ENCODE results near the gene SCML2.
"Not testable (repeated sequence)": the region's sequence is repeated elsewhere in the genome, so short reads cannot be mapped to it uniquely, and the experiment has no call there.

Gene SCML2

DNA sequence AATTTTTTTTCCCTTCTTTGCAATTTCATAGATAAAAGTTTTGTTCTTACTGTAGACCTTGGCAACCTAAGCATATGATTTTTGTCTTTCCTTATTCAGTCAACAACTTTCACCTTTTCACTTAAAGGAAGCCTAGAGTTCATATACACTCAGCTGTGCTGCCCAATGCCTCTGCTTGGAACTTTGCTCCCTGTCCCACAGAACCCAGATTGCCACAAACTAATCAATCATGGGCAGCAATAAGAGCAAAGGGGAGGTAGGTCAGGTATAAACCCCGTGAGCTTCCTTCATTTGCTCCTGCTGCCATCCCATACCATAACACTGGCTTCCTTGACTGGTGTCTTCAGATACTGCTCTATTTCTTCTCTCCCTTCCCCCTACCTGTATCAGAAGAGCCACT, 82.8 kb downstream of the SCML2 start:
- TF ChIP-seq, protein P1, sequence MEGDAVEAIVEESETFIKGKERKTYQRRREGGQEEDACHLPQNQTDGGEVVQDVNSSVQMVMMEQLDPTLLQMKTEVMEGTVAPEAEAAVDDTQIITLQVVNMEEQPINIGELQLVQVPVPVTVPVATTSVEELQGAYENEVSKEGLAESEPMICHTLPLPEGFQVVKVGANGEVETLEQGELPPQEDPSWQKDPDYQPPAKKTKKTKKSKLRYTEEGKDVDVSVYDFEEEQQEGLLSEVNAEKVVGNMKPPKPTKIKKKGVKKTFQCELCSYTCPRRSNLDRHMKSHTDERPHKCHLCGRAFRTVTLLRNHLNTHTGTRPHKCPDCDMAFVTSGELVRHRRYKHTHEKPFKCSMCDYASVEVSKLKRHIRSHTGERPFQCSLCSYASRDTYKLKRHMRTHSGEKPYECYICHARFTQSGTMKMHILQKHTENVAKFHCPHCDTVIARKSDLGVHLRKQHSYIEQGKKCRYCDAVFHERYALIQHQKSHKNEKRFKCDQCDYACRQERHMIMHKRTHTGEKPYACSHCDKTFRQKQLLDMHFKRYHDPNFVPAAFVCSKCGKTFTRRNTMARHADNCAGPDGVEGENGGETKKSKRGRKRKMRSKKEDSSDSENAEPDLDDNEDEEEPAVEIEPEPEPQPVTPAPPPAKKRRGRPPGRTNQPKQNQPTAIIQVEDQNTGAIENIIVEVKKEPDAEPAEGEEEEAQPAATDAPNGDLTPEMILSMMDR (IDR thresholded peaks at IDR 0.05; ENCODE audit: control extremely low read depth, extremely low read depth, low read depth, missing control alignments): no peak
- DNase-seq (ENCODE audit: extremely low spot score): no peak
- ChIA-PET POLR2A (no interaction called here), CTCF (no interaction called here)

- CTCF ChIA-PET: no interaction called here
- POLR2A ChIA-PET: no interaction called here
- TF ChIP-seq, protein P1 (IDR thresholded peaks at IDR 0.05; ENCODE audit: control extremely low read depth, extremely low read depth, low read depth, missing control alignments): no peak
- DNase-seq (ENCODE audit: extremely low spot score): no peak
Measured at GRCh38 chrX:18271309-18271708, 83.2 kb downstream of the SCML2 start.

DNA sequence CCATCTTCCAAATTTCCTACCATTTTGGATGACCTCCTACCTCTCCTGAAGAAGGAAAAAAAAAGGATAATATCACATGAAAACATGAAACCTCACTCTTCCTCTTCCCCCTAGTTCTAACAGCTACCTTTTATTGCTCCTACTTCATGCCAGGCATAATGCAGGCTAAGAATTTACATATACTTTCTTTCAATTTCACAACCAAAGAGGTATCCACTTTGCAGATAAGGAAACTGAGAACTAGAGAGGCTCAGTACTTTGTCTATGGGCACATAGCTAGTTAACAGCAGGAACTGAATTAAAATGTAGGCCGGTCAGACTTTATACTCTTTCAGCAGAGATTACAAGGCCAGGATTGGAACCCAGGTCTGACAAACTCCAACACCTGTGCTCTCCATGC, 99.4 kb downstream of the SCML2 start:
- no peak for DNase-seq (ENCODE audit: extremely low spot score)
- CTCF ChIA-PET: no interaction called here
- POLR2A ChIA-PET: no interaction called here
- TF ChIP-seq, protein P1 (IDR thresholded peaks at IDR 0.05; ENCODE audit: control extremely low read depth, extremely low read depth, low read depth, missing control alignments): no peak

GRCh38 chrX:18252644-18253359, 101.7 kb downstream of the SCML2 start:
- TF ChIP-seq, protein P1 (IDR thresholded peaks at IDR 0.05; ENCODE audit: control extremely low read depth, extremely low read depth, low read depth, missing control alignments): no peak
- CTCF ChIA-PET: no interaction called here
- POLR2A ChIA-PET: no interaction called here
- no peak for DNase-seq (ENCODE audit: extremely low spot score)

- POLR2A ChIA-PET; CTCF ChIA-PET; DNase-seq (ENCODE audit: extremely low spot score): not testable (repeated sequence)
Measured at GRCh38 chrX:18229646-18230045, 124.8 kb downstream of the SCML2 start.

DNA sequence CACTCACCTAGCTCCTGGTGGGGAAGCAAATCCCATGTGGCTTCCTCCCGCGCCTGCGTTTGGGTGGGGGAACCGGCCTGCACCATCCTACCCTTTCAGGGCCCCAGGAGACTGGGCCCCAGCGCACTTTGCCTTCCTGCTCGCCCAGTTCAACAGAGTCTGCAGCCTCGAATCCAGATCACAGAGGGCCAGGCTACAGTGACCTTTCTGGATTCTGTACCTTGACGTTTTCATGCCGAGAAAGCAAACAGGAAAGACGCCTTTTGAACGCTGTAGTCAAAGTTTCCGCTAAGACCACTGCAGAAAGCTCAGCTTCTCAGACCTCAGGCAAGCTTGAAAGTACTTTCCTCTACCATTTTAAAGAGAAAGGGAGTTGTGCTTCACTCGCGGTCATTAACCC, 126.4 kb downstream of the SCML2 start:
- POLR2A ChIA-PET: no interaction called here
- CTCF ChIA-PET: no interaction called here
- no peak for DNase-seq (ENCODE audit: extremely low spot score)
- TF ChIP-seq, protein P1 (IDR thresholded peaks at IDR 0.05; ENCODE audit: control extremely low read depth, extremely low read depth, low read depth, missing control alignments): no peak

- DNase-seq (ENCODE audit: extremely low spot score): no peak
- TF ChIP-seq, protein P1 (IDR thresholded peaks at IDR 0.05; ENCODE audit: control extremely low read depth, extremely low read depth, low read depth, missing control alignments): no peak
- POLR2A ChIA-PET: no interaction called here
- CTCF ChIA-PET: no interaction called here
Measured at GRCh38 chrX:18227458-18227857, 127.0 kb downstream of the SCML2 start.

Measured in GM10248 (cell line).